NCI-H146 (cell line): ENCODE results near the gene TEX29.
A peak's percentile ranks its signal among the peaks of the same experiment; 100 is the strongest.

Experiments
- DNase-seq: peaks from one replicate; lab custom pipeline; 2025; lab: John Stamatoyannopoulos, UW

TEX29 gene

DNA sequence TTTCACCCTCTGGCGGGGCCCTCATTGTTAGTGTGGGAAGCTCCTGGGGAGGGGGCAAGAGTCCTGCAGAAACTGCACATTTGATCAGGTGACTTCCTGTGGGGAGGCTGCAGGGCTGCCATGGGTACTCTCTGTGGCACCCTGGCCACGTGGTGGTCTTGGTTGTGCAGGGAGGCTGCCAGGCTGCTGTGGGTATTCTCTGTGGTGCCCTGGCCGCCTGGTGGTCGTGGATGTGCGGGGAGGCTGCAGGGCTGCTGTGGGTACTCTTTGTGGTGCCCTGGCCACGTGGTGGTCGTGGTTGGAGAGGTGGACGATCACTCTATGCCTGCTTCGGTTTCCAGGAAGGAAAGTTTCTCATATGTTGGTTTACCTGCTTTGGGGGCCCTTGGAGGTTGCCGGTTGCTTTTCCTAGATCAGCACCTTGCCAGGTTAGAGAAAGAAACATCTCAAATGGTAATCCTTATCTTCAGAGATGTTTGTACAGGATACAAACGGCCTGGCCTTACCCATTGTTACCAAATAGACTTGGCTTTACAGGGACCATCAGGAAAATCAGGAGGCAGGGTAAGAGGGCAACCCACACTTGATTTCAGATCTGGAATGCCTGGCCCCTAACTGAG lies 22.9 kb downstream of the TEX29 start:
- DNase-seq: no peak

DNA sequence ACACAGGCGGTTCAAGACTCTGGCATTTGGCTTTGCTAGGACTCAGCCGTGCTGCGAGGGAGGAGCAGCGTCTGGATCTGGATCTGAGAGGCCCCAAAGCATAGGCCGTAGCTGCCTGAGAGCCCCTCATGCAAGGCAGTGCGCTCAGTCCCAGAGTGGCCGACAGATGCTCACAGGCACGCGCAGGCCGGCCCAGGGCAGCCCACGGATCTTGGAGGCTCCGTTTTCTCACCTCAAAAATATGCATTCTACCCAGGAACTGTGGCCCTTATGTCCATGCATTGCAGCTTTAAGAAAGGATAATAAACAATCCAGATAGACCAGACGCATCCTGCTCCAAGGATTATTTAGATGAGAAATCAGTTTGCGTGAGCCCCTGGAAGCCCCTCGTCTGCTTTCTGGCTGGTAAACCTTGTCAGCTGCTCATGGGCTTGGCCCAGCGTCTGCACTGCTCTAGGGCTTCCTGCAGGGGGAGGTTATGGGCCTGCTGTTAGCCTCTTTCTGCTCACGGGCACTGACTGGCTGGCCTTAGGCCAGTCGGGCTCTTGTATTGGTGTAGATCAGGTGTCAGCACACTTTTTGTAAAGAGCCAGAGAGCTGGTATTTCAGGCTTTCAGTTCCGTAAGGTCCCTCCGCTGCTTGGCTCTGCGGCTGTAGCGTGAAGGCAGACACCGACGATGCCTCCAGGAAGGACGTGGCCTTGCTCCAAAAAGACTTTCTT lies 24.2 kb downstream of the TEX29 start:
- peak; percentile 49 for DNase-seq

DNA sequence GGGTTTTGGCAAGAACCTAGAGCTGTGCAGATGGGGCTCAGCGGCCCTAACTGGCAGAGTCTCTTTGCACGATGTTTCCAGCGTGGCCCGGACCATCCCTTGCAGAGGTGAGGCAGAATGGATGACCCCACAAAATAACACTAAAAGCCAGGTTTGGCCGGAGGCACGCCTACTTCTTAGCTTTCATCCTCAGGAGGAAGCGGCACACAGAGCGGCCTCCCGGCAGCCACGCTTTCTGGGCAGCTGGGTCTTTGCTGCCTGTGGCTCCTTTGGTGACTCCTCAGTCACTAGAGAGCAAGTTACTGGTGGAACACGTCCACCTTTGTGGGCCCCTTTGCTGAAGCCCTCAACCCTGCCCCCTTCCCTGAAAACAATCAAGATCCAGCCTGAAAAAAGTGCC lies 25.2 kb downstream of the TEX29 start:
- DNase-seq: no peak

DNA sequence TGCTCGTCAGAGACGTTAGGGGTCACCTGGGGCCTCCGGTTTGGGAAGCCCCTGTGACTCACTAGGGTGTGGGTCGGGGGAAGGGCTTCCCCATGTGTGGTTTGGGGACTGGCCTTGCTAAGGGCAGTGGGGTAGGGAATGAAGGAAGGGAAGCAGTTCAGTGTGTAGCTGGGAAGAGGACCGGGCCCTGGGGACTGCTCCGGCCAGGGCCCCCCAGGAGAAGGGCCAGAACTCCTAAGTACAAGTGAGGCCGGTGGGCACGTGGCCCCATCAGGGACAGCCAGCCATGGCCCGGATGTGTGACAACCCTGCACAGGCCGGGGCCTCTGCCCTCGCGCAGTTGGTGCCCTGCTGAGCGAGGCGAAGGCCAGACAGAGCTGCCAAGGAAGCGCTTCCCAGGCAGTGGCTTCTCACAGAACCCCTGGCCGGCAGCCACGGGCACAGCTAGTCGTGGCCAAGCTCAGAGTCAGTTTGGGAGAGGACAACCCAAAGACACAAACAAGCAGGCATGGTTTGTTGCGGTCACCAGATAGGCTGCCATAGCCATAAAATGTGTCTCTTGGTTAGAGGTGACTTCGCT lies 25.7 kb downstream of the TEX29 start:
- DNase-seq: no peak

DNA sequence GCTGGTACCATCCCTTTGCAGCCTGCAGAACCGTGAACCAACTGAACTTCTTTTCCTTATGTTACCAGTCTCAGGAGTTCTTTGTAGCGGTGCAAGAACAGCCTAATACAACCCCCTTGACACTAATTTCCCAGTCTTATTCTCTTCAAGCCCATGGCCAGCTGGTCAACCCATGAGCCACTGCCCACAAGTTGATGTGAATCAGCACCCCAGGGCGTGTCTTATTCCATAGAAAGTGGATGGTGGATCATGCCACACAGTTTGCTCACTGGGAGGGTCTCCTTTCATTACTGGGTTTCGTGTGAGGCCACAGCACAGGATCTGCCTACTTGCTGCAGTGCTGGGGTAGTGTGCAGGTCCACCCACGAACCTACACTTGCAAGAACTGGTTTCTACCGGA lies 27.0 kb downstream of the TEX29 start:
- no peak for DNase-seq

DNA sequence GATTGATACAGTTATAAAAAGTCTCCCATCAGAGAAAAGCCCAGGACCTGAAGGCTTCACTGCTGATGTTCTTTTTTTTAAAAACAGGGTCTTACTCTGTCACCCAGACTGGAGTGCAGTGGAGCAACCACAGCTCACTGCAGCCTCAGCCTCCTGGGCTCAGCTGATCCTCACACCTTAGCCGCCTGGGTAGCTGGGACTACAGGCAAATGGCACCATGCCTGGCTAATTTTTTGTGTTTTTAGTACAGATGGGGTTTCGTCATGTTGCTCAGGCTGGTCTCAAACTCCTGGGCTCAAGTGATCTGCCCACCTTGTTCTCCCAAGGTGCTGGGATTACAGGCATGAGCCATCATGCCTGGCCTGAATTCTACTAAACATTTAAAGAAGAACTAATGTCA lies 33.1 kb downstream of the TEX29 start:
- DNase-seq: no peak

DNA sequence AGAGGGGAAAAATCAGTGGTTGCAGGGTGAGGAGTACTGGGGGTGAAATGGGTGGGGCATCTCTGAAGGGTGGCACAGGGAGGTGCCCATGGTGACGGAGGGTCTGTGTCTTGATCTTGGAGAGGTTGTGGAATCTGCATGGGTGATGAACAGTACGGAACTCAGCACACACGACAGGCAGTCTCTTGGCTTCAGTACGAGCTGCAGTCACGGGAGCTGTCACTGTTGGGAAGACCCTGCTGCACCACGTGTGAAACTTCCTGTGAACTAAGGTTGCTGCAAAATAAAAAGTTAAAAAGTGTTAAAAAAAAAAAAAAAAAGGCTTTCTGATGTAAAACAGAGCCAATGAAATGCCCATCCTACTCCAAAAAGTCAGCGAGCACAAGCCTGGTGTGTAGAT lies 34.3 kb downstream of the TEX29 start:
- DNase-seq: no peak

DNA sequence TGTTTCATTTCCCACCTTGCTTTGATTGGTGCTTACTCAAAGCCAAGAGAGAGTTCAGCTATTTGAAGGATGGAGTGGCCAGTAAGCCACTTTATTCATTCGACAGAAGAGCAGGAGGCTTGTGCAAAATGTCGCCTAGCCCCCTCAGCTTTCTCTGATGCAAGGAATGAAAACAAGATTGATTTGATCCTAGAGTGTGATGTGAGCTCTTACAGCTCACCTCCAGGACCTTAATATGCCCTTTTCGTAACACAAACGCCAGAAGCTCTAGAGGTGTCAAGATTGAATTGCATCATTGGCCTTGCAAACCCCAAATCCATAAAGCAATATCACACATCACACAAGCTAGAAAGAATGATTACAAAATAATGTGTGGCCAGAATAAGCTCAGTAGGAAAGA lies 36.4 kb downstream of the TEX29 start:
- DNase-seq: no peak

DNA sequence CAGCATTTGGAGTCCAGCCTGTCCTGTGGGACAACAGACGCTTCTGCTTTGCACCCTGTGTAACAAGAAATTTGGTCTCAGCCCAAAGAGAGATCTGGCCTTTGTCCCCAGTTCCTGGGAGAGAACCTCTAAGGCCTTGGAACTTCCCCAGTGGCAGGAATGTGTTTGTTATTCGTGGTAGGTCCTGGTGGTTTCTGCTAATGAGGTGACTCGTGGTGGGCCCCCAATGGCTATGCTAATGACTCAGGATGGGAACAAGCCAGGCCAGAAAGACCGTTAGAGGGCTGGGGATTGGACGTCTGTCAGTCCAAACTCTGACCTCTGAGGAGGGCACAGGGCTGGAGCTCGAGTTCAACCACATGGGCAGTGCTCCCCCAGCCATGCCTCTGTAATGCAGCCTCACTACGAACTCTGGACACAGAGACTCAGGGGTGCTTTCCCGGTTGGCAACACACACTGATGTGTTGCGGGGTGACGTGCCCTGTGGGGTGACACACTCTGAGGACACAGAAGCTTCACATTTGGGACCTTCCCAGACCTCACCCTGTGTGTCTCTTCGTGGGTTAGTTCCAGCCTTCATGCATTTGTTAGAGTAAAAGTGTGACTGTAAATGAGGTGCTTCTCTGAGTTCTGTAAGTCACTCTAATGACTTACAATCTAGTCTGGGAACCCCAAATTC lies 38.9 kb downstream of the TEX29 start:
- DNase-seq: no peak

DNA sequence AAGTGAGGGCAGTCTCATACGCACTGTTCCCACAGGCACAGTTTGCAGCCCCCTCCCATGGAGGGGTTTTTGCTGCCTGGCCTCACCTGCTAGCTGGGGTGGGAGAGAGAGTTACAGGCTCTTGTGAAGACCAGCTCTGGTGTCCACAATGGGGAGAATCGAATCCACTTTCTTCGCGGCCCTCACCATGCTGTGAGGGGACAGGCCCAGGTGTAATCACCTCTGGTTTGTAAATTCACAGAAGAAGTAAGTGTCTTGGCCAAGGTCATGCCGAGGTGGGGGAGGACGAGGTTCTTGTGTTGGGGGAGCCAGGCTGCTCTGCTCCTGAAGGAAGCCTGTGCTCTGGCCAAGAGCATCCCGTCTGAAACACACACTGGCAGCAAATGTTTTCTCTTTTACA lies 39.5 kb downstream of the TEX29 start:
- no peak for DNase-seq

DNA sequence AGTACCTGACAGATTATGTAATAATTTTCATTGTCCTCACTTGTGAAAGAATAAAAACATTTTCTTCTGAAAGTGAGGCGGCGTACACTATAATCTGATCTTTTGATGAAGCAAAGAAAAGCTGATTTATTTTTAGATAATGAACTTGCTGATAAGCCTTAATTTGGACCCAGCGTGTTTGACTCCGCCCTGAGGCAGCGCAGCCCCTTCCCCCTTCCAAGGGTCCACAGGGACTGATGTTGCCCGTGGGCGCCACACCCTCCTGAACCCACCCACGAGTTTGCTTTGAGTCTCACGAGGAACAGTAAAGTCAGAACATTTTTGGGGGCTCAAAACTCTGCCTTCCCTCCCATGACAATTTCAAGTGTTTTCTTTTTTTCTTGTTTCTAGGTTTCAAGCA lies 40.0 kb downstream of the TEX29 start:
- DNase-seq: no peak

DNA sequence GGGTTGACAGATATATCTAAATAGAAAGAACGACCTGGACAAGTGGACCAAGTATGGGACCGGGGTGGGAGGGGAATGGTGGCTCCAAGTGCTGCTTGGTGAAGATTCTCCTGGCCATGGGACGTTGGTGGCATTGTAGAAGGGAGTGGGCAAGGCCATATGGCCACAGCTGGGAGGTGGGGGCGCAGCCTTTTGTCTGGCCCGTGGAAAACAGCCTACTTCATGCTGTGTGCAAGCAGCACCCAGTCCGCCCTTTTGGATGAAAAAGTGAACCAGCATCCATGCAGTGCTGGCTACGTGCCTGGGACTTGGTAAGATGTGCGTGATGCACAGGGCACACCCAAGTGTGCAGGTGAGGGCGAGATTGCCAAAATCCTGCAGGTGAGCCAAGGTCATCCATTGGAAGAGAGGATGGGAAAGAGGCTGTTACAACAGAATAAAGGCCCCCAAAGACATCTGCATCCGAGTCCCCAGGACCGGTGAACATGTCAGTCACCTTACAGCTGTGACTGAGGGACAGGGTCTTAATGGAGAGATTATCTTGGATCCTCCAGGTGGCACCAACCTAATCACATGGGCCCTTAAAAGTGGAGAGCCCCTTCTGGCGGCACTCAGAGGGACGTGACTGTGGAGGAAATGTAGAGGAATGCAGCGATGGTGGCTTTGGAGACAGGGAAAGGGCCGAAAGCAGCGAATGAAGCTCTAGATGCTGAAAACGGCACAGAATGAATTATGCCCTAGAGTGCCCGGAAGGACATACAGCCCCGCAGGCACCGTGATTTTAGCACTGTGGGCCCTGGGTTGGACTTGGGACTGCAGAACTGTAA lies 40.8 kb downstream of the TEX29 start:
- DNase-seq: no peak

DNA sequence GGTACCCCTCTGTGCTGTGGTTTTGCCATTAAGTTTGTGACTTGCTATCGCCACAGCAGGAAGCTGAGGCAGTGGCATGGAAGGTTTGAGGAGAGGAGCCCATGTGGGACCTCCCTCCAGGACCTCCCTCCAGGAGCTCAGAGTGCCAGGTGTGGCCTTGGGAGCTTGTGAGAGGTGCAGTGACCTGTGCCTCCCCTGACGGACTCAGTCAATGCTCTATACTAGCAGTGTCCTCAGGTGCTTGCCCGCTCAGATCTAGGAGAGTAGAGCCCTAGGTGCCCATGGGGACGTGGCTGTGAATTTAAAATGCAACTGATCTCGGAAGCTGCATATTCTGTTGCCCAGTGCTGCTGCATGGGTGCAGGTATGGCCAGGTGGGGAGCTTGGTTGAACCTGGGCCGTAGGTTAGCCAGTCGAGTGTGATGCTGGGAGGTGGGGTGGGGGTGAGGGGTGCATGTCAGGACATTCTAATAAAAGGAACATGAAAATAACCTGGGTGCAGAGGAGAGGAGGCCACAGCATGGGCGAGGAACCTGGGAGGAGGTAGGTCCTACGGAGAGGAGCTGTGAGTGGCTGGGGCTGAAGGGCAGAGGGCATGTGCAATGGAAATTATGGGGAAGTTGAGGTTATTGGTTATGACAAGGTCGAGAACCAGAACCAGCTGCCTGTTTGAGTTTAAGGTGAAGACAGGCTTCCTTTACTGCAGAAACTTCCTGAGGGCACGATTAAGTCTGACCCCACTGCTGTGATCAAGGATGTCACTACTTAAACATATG lies 41.6 kb downstream of the TEX29 start:
- DNase-seq: no peak

DNA sequence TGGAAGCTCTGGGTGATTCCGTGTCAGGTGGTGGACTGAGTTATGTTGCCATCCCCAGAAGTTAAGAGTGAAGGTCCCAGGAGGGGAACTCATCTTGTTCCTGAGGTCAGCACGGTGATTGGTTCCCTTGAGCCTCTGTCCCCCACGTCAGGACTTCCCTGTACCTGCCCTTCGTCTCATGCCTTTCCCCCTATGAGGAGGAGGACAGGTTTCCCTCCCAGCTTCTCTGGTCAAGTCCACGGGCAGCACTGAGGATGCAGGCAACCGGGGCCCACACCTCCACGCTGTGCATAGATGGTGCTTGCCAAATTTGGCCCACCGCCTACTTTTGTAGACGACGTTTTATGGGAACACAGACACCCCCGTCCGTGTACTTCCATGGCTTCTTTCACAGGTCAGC lies 42.7 kb downstream of the TEX29 start:
- no peak for DNase-seq

DNA sequence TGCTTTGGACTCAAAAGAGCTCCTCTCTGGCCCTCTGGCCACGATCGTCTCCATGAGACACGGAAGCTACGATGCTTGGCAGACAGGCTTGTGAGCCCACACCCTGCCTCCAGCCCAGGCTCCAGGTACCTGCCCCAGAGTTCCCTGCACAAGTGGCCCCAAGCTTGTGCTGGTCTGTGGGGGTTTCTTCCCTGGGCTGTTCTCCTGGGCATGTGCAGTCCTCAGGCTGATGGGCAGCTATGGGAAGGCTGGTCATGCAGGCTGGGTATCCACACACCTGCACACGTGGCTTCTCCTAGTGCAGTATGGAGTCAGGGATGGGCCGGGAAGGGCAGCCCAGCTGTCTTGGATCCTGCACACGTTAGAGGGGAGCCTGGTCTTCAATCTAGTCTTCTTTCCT lies 43.1 kb downstream of the TEX29 start:
- no peak for DNase-seq

DNA sequence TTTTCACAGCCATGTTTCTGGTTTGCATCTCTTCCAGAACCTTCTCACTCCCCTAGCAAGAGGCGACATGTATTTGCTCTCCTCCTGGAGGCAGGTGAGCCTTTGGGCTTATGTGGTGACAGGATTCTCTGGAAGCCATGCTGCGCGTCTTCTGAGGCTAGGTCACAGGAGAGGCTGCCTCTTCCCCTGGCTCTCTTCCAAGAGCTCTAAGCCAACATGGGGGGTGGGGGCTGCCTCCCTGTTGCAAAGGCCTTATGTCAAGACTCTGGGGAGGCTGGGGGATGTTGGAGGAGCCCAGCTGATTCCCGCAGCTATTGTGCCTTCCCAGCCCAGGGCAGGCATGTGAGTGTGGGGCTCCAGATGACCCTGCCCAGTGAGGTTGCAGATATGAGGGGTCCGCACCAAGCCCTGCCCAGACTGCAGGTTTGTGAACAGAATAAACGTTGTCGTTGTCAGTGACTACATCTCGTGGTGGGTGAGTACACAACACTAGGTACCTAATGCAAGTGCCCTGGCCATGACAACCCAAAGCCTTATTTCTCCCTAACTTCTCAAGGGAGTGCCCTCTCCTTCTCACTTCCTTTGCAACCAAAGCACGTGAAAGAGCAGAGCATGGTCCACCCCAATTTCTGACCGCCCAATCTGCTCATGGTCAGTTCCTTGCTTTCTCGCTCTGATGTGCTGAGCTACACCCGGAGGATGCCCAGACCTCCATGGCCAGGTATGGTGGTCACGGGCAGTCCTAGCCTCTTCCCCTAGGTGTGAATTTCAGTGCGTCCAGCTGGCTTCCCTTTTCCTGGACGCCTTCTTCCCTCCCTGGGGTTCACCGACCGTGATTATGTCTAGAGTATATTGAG lies 44.9 kb downstream of the TEX29 start:
- DNase-seq: no peak

DNA sequence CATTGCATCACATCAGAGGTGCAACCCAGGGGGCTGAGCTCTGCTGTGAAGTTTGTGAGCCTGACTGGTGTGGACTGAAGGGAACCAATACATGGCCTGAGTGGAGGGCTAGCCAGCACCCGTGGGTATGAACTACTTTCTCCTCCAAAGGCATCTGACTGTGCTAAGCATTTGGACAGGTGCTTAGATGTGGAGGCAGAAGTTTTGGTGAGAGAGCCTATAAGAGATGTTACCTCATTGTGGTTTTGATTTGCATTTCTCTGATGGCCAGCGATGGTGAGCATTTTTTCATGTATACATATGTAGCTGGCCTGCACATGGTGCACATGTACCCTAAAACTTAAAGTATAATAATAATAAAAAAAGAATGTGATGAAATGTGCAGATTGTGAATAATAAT lies 46.9 kb downstream of the TEX29 start:
- DNase-seq: no peak

DNA sequence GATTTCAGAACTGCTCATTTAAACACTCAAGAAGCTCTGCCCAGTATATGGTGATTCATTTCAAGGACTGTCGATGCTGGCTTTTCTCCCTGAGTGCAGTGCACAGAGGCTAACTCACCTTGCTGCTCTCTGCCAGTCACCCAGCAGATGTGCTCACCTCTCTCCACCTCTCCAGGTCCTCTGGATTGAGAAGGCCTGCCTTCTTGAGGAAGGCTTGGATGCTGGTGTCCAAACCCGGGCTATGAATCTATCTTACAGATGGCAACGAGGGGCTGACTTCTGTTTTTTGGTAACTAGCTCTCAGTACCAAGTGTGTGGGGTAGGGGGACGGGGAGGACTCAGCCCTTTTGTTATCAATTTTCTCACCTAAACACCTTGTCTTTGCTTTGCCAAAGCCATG lies 47.6 kb downstream of the TEX29 start:
- no peak for DNase-seq

DNA sequence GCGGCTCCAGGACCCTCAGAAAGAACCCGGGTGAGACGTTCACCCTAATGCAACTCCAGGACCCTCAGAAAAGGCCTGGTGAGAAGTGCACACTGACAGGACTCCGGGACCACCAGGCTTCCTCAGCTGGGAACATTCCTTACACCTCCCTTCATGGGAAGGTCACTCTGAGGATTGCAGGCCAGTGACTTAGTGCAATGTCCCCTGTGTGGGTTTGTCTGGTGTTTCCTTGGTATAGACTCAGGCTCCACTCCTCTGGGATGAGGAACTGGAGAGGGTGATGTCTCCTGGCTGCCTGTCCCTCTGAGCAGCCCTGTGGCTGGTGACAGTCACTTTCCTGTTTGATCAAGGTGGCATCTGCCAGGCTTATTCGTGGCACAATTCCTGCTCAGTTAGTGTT lies 49.7 kb downstream of the TEX29 start:
- DNase-seq: no peak
